TTC549 (cell line): ENCODE data around the gene GRIK5.

Experiments
- FAIRE-seq: peaks from 2 replicates; lab custom pipeline; 2012; peaks lifted over from hg19 to GRCh38; lab: Jason Lieb, UNC

Gene GRIK5

GRCh38 chr19:42075364-42075615 is 5.3 kb upstream of the GRIK5 start:
- no peak for FAIRE-seq

- no peak for FAIRE-seq
Measured at GRCh38 chr19:42074513-42075363, 4.7 kb upstream of the GRIK5 start.

- no peak for FAIRE-seq
Measured at GRCh38 chr19:42071247-42071646, 1.2 kb upstream of the GRIK5 start.

- no peak for FAIRE-seq
Measured at GRCh38 chr19:42068756-42069571, 1.0 kb downstream of the GRIK5 start.

GRCh38 chr19:42068361-42068755 is 1.6 kb downstream of the GRIK5 start:
- no peak for FAIRE-seq

GRCh38 chr19:42067315-42067888 is 2.6 kb downstream of the GRIK5 start:
- FAIRE-seq, result no peak

- FAIRE-seq, result no peak
Measured at GRCh38 chr19:42066075-42066754, 3.8 kb downstream of the GRIK5 start.

GRCh38 chr19:42065511-42065910 is 4.5 kb downstream of the GRIK5 start:
- no peak for FAIRE-seq

GRCh38 chr19:42065051-42065450 is 5.0 kb downstream of the GRIK5 start:
- no peak for FAIRE-seq

GRCh38 chr19:42064432-42064831 is 5.6 kb downstream of the GRIK5 start:
- no peak for FAIRE-seq

GRCh38 chr19:42062381-42062780 is 7.6 kb downstream of the GRIK5 start:
- FAIRE-seq, result no peak

- no peak for FAIRE-seq
Measured at GRCh38 chr19:42060117-42060516, 9.9 kb downstream of the GRIK5 start.

- FAIRE-seq, result no peak
Measured at GRCh38 chr19:42059196-42059595, 10.8 kb downstream of the GRIK5 start.

- FAIRE-seq, result no peak
Measured at GRCh38 chr19:42057846-42058245, 12.2 kb downstream of the GRIK5 start.

GRCh38 chr19:42054205-42054604 is 15.8 kb downstream of the GRIK5 start:
- no peak for FAIRE-seq

GRCh38 chr19:42053037-42053935 is 16.7 kb downstream of the GRIK5 start:
- no peak for FAIRE-seq

GRCh38 chr19:42052241-42052863 is 17.7 kb downstream of the GRIK5 start:
- FAIRE-seq, result no peak

GRCh38 chr19:42051166-42052115 is 18.6 kb downstream of the GRIK5 start:
- no peak for FAIRE-seq

GRCh38 chr19:42048992-42049391 is 21.0 kb downstream of the GRIK5 start:
- FAIRE-seq, result no peak

GRCh38 chr19:42045575-42045974 is 24.4 kb downstream of the GRIK5 start:
- FAIRE-seq, result no peak
